Adrenal gland (tissue), 5 donors: ENCODE data around the gene NOB1.
"Not testable (repeated sequence)": the region's sequence is repeated elsewhere in the genome, so short reads cannot be mapped to it uniquely, and the experiment has no call there.

ENCODE experiments used
- CTCF ChIP-seq, 6 experiments: fragments of 450-650 bp in 4 of 6; fragments of 200-600 bp in 2 of 6; sonication (generic) in 1 of 6; IDR thresholded peaks; 1 replicate in 5 of 6; 2 replicates in 1 of 6; pipeline versions ENCODE4 v1.5.1 to v1.8.0; 2016 to 2021; ENCODE audit warnings: antibody characterized with exemption in 6 of 6, mild to moderate bottlenecking in 2 of 6, moderate library complexity in 1 of 6
- POLR2A ChIP-seq, 2 donors: fragments of 450-650 bp; IDR thresholded peaks; one replicate each; pipeline ENCODE4 v1.6.1; 2017; ENCODE audit warnings: antibody characterized with exemption in 2 of 2, mild to moderate bottlenecking in 2 of 2, moderate library complexity in 1 of 2
- donor health status: DM: no; HTN: no; CAD: no.

GRCh38 chr16:69791391-69791847, 36.7 kb upstream of the NOB1 start:
- not testable (repeated sequence) for TF ChIP-seq CTCF, POLR2A (IDR thresholded peaks at IDR 0.05)
